Measurements from ENCODE around the gene ZBTB34.

Gene ZBTB34

GRCh38 chr9:126842977-126843799 is 17.3 kb upstream of the ZBTB34 start:
- DNase-seq = no peak

GRCh38 chr9:126844085-126844484 is 16.4 kb upstream of the ZBTB34 start:
- no peak for DNase-seq

- no peak for DNase-seq
Observed at GRCh38 chr9:126847051-126847450, 13.4 kb upstream of the ZBTB34 start.

GRCh38 chr9:126849591-126850225 is 10.7 kb upstream of the ZBTB34 start:
- no peak for DNase-seq

- no peak for DNase-seq
Observed at GRCh38 chr9:126851286-126851880, 9.1 kb upstream of the ZBTB34 start.

GRCh38 chr9:126852086-126852688 is 8.3 kb upstream of the ZBTB34 start:
- DNase-seq = no peak

GRCh38 chr9:126853667-126854066 is 6.8 kb upstream of the ZBTB34 start:
- no peak for DNase-seq

- no peak for DNase-seq
Observed at GRCh38 chr9:126854734-126855133, 5.7 kb upstream of the ZBTB34 start.

- no peak for DNase-seq
Observed at GRCh38 chr9:126856326-126856877, 4.0 kb upstream of the ZBTB34 start.

- no peak for DNase-seq
Observed at GRCh38 chr9:126857261-126857960, 3.0 kb upstream of the ZBTB34 start.

GRCh38 chr9:126859111-126859510 is 1.3 kb upstream of the ZBTB34 start:
- no peak for DNase-seq

GRCh38 chr9:126860757-126861466 is 473 bp downstream of the ZBTB34 start:
- DNase-seq = peak; percentile 19

- DNase-seq = no peak
Observed at GRCh38 chr9:126861707-126862103, 1.3 kb downstream of the ZBTB34 start.

- DNase-seq = no peak
Observed at GRCh38 chr9:126862104-126862761, 1.8 kb downstream of the ZBTB34 start.

GRCh38 chr9:126864771-126865170 is 4.3 kb downstream of the ZBTB34 start:
- no peak for DNase-seq

GRCh38 chr9:126869368-126869767 is 8.9 kb downstream of the ZBTB34 start:
- no peak for DNase-seq

GRCh38 chr9:126872516-126872915 is 12.1 kb downstream of the ZBTB34 start:
- no peak for DNase-seq

- no peak for DNase-seq
Observed at GRCh38 chr9:126874546-126875314, 14.3 kb downstream of the ZBTB34 start.

- DNase-seq = no peak
Observed at GRCh38 chr9:126875756-126876510, 15.5 kb downstream of the ZBTB34 start.

GRCh38 chr9:126876531-126876930 is 16.1 kb downstream of the ZBTB34 start:
- no peak for DNase-seq
